SU-DHL-6 (cell line): ENCODE data around the gene RNF167.

Experiments used
- H2AFZ ChIP-seq: fragments of 200-600 bp; sonication (generic); 2 replicates; pipeline ENCODE4 v1.6.1; 2014; ENCODE audit warnings: low read depth, mild to moderate bottlenecking, moderate library complexity, mixed read lengths, antibody characterized with exemption, low read length; ENCODE audit not compliant: severe bottlenecking
- H3F3A ChIP-seq: fragments of 200-600 bp; shearing (Covaris generic); 2 replicates; pipeline ENCODE4 v1.6.0; 2016; ENCODE audit warnings: antibody characterized with exemption, mild to moderate bottlenecking; ENCODE audit not compliant: insufficient read depth
- H3K27ac ChIP-seq: fragments of 200-600 bp; sonication (generic); 2 replicates; pipeline ENCODE4 v1.5.1; 2016; ENCODE audit warnings: low read depth, mild to moderate bottlenecking, low read length, moderate library complexity, mixed read lengths
- H3K27me3 ChIP-seq: fragments of 200-600 bp; sonication (generic), shearing (Covaris generic); 2 replicates; pipeline ENCODE4 v1.6.0; 2014; ENCODE audit warnings: mild to moderate bottlenecking, low read length
- H3K36me3 ChIP-seq: fragments of 200-600 bp; sonication (generic); 2 replicates; pipeline ENCODE4 v1.6.1; 2014; ENCODE audit warnings: mild to moderate bottlenecking, low read length, mixed read lengths
- H3K4me2 ChIP-seq: fragments of 300-600, 200-600 bp; shearing (Covaris generic), sonication (generic); 2 replicates; pipeline ENCODE4 v1.6.0; 2014; ENCODE audit warnings: low read length, low read depth, mild to moderate bottlenecking; ENCODE audit not compliant: poor library complexity, severe bottlenecking
- H3K4me3 ChIP-seq: fragments of 200-600 bp; sonication (generic); 2 replicates; pipeline ENCODE4 v1.5.1; 2014; ENCODE audit warnings: antibody characterized with exemption, low read length, mild to moderate bottlenecking, mixed read lengths; ENCODE audit not compliant: insufficient read depth, poor library complexity, severe bottlenecking
- H3K79me2 ChIP-seq: fragments of 200-600 bp; sonication (generic); 2 replicates; pipeline ENCODE4 v1.6.1; 2014; ENCODE audit warnings: mild to moderate bottlenecking, low read length, moderate library complexity; ENCODE audit not compliant: insufficient read depth
- H3K9ac ChIP-seq: fragments of 200-600 bp; sonication (generic); 2 replicates; pipeline ENCODE4 v1.7.0; 2014; ENCODE audit warnings: mild to moderate bottlenecking, low read length
- H3K9me2 ChIP-seq: fragments of 200-600 bp; sonication (generic); replicated peaks from 2 replicates; pipeline ENCODE4 v1.6.1; 2014; ENCODE audit warnings: low read length; ENCODE audit not compliant: insufficient read depth
- H3K9me3 ChIP-seq: fragments of 200-600 bp; sonication (generic); 2 replicates; pipeline ENCODE4 v1.6.1; 2014; ENCODE audit warnings: low read length, mixed read lengths; ENCODE audit not compliant: insufficient read depth
- H4K20me1 ChIP-seq: fragments of 200-600 bp; sonication (generic); 2 replicates; pipeline ENCODE4 v1.6.1; 2014; ENCODE audit warnings: low read depth, mild to moderate bottlenecking, antibody characterized with exemption, low read length, moderate library complexity, mixed read lengths
- CTCF ChIP-seq: fragments of 200-600 bp; sonication (generic); IDR thresholded peaks from one replicate; pipeline ENCODE4 v1.5.1; 2017; ENCODE audit warnings: antibody characterized with exemption, mild to moderate bottlenecking, low read length, moderate library complexity; ENCODE audit not compliant: insufficient read depth, poor library complexity, severe bottlenecking
- EZH2phosphoT487 ChIP-seq: fragments of 200-600 bp; sonication (generic), shearing (Covaris generic); conservative IDR thresholded peaks from 2 replicates; pipeline ENCODE4 v1.6.1; 2018; ENCODE audit warnings: mild to moderate bottlenecking, antibody characterized with exemption, low read length, moderate library complexity, mixed read lengths

Gene RNF167

GRCh38 chr17:4900231-4901107, 39.6 kb upstream of the RNF167 start:
- no peaks in the 10 kb centered on the region for H3K36me3 ChIP-seq
- H3K27ac ChIP-seq, result no peak overlapping the region
- H3K4me3 ChIP-seq, result no peak overlapping the region
- H3K27me3 ChIP-seq, result no peaks in the 10 kb centered on the region
- H3K9ac ChIP-seq, result no peak overlapping the region
- no peaks in the 10 kb centered on the region for H3K9me3 ChIP-seq
- H3K4me2 ChIP-seq, result no peak overlapping the region
- H2AFZ ChIP-seq, result no peak overlapping the region
- no peaks in the 10 kb centered on the region for H3K79me2 ChIP-seq
- TF ChIP-seq CTCF (no peak), EZH2phosphoT487 (no peak)
- H3K9me2 ChIP-seq, result no peaks in the 10 kb centered on the region
- H3F3A ChIP-seq, result peaks cover 5% of the 10 kb centered on the region; the same call in 1 of the 2 replicates
- no peaks in the 10 kb centered on the region for H4K20me1 ChIP-seq

- H3K79me2 ChIP-seq, result no peaks in the 10 kb centered on the region
- H3K9ac ChIP-seq, result no peak overlapping the region
- no peaks in the 10 kb centered on the region for H3K9me2 ChIP-seq
- no peaks in the 10 kb centered on the region for H3K9me3 ChIP-seq
- no peaks in the 10 kb centered on the region for H3K27me3 ChIP-seq
- no peak overlapping the region for H2AFZ ChIP-seq
- H3K4me3 ChIP-seq, result no peak overlapping the region
- H4K20me1 ChIP-seq, result no peaks in the 10 kb centered on the region
- peaks cover 5% of the 10 kb centered on the region; the same call in 1 of the 2 replicates for H3F3A ChIP-seq
- no peak overlapping the region for H3K27ac ChIP-seq
- H3K4me2 ChIP-seq, result no peak overlapping the region
- no peaks in the 10 kb centered on the region for H3K36me3 ChIP-seq
- TF ChIP-seq CTCF, result no peak
- no peak for TF ChIP-seq EZH2phosphoT487
Measured at GRCh38 chr17:4901108-4901647, 38.9 kb upstream of the RNF167 start.

- peaks cover 5% of the 10 kb centered on the region; the same call in 1 of the 2 replicates for H3F3A ChIP-seq
- no peaks in the 10 kb centered on the region for H3K9me3 ChIP-seq
- no peaks in the 10 kb centered on the region for H4K20me1 ChIP-seq
- H3K9ac ChIP-seq, result no peak overlapping the region
- H3K9me2 ChIP-seq, result no peaks in the 10 kb centered on the region
- H3K79me2 ChIP-seq, result no peaks in the 10 kb centered on the region
- H3K4me2 ChIP-seq, result no peak overlapping the region
- H3K4me3 ChIP-seq, result no peak overlapping the region
- no peaks in the 10 kb centered on the region for H3K27me3 ChIP-seq
- TF ChIP-seq CTCF (no peak), EZH2phosphoT487 (no peak)
- no peaks in the 10 kb centered on the region for H3K36me3 ChIP-seq
- no peak overlapping the region for H2AFZ ChIP-seq
- no peak overlapping the region for H3K27ac ChIP-seq
Measured at GRCh38 chr17:4901648-4902344, 38.3 kb upstream of the RNF167 start.
